ENCODE data around the gene ANO3. TPM values are rescaled to one million over a fixed set of nuclear protein-coding genes. Genes with fewer than 3 reads are reported as not detected.

Gene ANO3
- polyA plus RNA-seq, 3 donors: not detected

- H2AFZ ChIP-seq (ENCODE audit: insufficient read depth, low read depth, low read length, poor library complexity, severe bottlenecking): no peak overlapping the region
- TF ChIP-seq CTCF (IDR thresholded peaks at IDR 0.05): no peak
- H3K9me3 ChIP-seq (replicated peaks in 1 of 2; ENCODE audit: control insufficient read depth in 1 of 2, insufficient read depth in 1 of 2, low read length in 2 of 2): no peaks in the 10 kb centered on the region
- no peaks in the 10 kb centered on the region for H3K36me3 Mint-ChIP-seq
- H3K79me2 ChIP-seq (ENCODE audit: insufficient read depth, low read length): no peaks in the 10 kb centered on the region
- H3K27ac Mint-ChIP-seq: no peak overlapping the region
- no peaks in the 10 kb centered on the region for H3K27me3 Mint-ChIP-seq (ENCODE audit: low read depth in 3 of 3)
- intact Hi-C loops (cut with micrococcal nuclease): no loop called here
- no peak overlapping the region for H3K9ac ChIP-seq (ENCODE audit: insufficient read depth, low read length, poor library complexity, severe bottlenecking)
- WGBS (ENCODE audit: insufficient coverage): no CpG with 5 or more reads among the region's 1 CpG
- DNase-seq: no peak
- peaks cover 0 to 4% (median 0%) of the 10 kb centered on the region in 7 donors for H3K9me3 Mint-ChIP-seq
- no peak overlapping the region for H3K4me2 ChIP-seq (replicated peaks; ENCODE audit: extremely low read depth, low read length, poor library complexity, severe bottlenecking)
- no peaks in the 10 kb centered on the region for H3K36me3 ChIP-seq (replicated peaks in 1 of 2; ENCODE audit: control insufficient read depth in 1 of 2, insufficient read depth in 2 of 2, low read length in 2 of 2)
- no peak overlapping the region for H3K4me3 Mint-ChIP-seq
- H3K27me3 ChIP-seq (ENCODE audit: control insufficient read depth in 2 of 2, insufficient read depth in 2 of 2, low read length in 2 of 2): no peaks in the 10 kb centered on the region
- no peaks in the 10 kb centered on the region for H3K4me1 ChIP-seq (ENCODE audit: control insufficient read depth in 1 of 2, insufficient read depth in 2 of 2, low read length in 2 of 2)
- no peak overlapping the region for H3K27ac ChIP-seq (ENCODE audit: low read depth in 1 of 2, low read length in 2 of 2)
- H4K20me1 ChIP-seq (ENCODE audit: insufficient read depth, low read length): no peaks in the 10 kb centered on the region
- no peak overlapping the region for H3K4me3 ChIP-seq (replicated peaks in 1 of 3; ENCODE audit: low read depth in 2 of 3, low read length in 3 of 3)
- no peaks in the 10 kb centered on the region for H3K4me1 Mint-ChIP-seq
Observed at GRCh38 chr11:26704249-26704648, 372.3 kb downstream of the ANO3 start.

- no peak overlapping the region for H3K4me3 ChIP-seq (replicated peaks in 1 of 3; ENCODE audit: low read depth in 2 of 3, low read length in 3 of 3)
- Mint-ChIP-seq H3K27ac (no peak overlapping the region), H3K4me3 (no peak overlapping the region), H3K27me3 (ENCODE audit: low read depth in 3 of 3) (no peaks in the 10 kb centered on the region), H3K36me3 (no peaks in the 10 kb centered on the region), H3K9me3 (no peaks in the 10 kb centered on the region), H3K4me1 (no peaks in the 10 kb centered on the region)
- no peaks in the 10 kb centered on the region for H3K27me3 ChIP-seq (ENCODE audit: control insufficient read depth in 2 of 2, insufficient read depth in 2 of 2, low read length in 2 of 2)
- no peaks in the 10 kb centered on the region for H3K4me1 ChIP-seq (ENCODE audit: control insufficient read depth in 1 of 2, insufficient read depth in 2 of 2, low read length in 2 of 2)
- H4K20me1 ChIP-seq (ENCODE audit: insufficient read depth, low read length): no peaks in the 10 kb centered on the region
- no peak overlapping the region for H3K4me2 ChIP-seq (replicated peaks; ENCODE audit: extremely low read depth, low read length, poor library complexity, severe bottlenecking)
- no peaks in the 10 kb centered on the region for H3K79me2 ChIP-seq (ENCODE audit: insufficient read depth, low read length)
- H2AFZ ChIP-seq (ENCODE audit: insufficient read depth, low read depth, low read length, poor library complexity, severe bottlenecking): no peak overlapping the region
- no peaks in the 10 kb centered on the region for H3K9me3 ChIP-seq (replicated peaks in 1 of 2; ENCODE audit: control insufficient read depth in 1 of 2, insufficient read depth in 1 of 2, low read length in 2 of 2)
- WGBS (ENCODE audit: insufficient coverage): 83% methylated on average over 1 of the region's 1 CpG
- TF ChIP-seq CTCF (IDR thresholded peaks at IDR 0.05): no peak
- H3K36me3 ChIP-seq (replicated peaks in 1 of 2; ENCODE audit: control insufficient read depth in 1 of 2, insufficient read depth in 2 of 2, low read length in 2 of 2): no peaks in the 10 kb centered on the region
- H3K27ac ChIP-seq (ENCODE audit: low read depth in 1 of 2, low read length in 2 of 2): no peak overlapping the region
- DNase-seq: no peak
- intact Hi-C loops (cut with micrococcal nuclease): no loop called here
- no peak overlapping the region for H3K9ac ChIP-seq (ENCODE audit: insufficient read depth, low read length, poor library complexity, severe bottlenecking)
Observed at GRCh38 chr11:26706181-26706580, 374.3 kb downstream of the ANO3 start.
